Mucosa of rectum (tissue), 2 donors: ENCODE results near the gene TCF20.

Experiments
- H3K27ac ChIP-seq, 2 donors: one replicate each; pipeline ENCODE4 v1.7.0; 2013; ENCODE audit warnings: inconsistent platforms in 2 of 2, low read depth in 2 of 2, low read length in 2 of 2
- H3K27me3 ChIP-seq, 2 donors: one replicate each; pipeline ENCODE4 v1.7.0; 2013; ENCODE audit warnings: low read length in 2 of 2; ENCODE audit not compliant: control insufficient read depth in 2 of 2, insufficient read depth in 2 of 2
- H3K36me3 ChIP-seq, 2 donors: one replicate each; pipeline ENCODE4 v1.7.0; 2013; ENCODE audit warnings: low read length in 2 of 2; ENCODE audit not compliant: control insufficient read depth in 2 of 2, insufficient read depth in 2 of 2
- H3K4me1 ChIP-seq, 2 donors: one replicate each; pipeline ENCODE4 v1.7.0; 2013; ENCODE audit warnings: low read length in 2 of 2, mild to moderate bottlenecking in 1 of 2; ENCODE audit not compliant: control insufficient read depth in 2 of 2, insufficient read depth in 2 of 2
- H3K4me3 ChIP-seq, 2 donors: one replicate each; pipeline ENCODE4 v1.7.0; 2013; ENCODE audit warnings: low read length in 2 of 2
- H3K9ac ChIP-seq, 2 donors: one replicate each; pipeline ENCODE4 v1.7.0; 2013; ENCODE audit warnings: low read length in 2 of 2, low read depth in 1 of 2, mild to moderate bottlenecking in 1 of 2
- H3K9me3 ChIP-seq, 2 donors: one replicate each; pipeline ENCODE4 v1.7.0; 2013; ENCODE audit warnings: low read length in 2 of 2; ENCODE audit not compliant: control insufficient read depth in 2 of 2
- donor health status: healthy.
- donor health status: Normal muscosa, but diverticular disease.

Gene TCF20

GRCh38 chr22:42310291-42311015 lies 40.0 kb upstream of the TCF20 start:
- Histone ChIP-seq H3K36me3 (no peaks in the 10 kb centered on the region), H3K4me1 (peaks cover 22 to 25% of the 10 kb centered on the region in 2 donors), H3K27ac (no peak overlapping the region), H3K9ac (no peak overlapping the region), H3K4me3 (no peak overlapping the region), H3K27me3 (peaks cover 0 to 2% of the 10 kb centered on the region in 2 donors), H3K9me3 (no peaks in the 10 kb centered on the region)

GRCh38 chr22:42309865-42310264 lies 39.4 kb upstream of the TCF20 start:
- no peak overlapping the region for H3K9ac ChIP-seq
- H3K4me3 ChIP-seq: no peak overlapping the region
- H3K36me3 ChIP-seq: no peaks in the 10 kb centered on the region
- H3K27me3 ChIP-seq: peaks cover 0 to 2% of the 10 kb centered on the region in 2 donors
- H3K27ac ChIP-seq: no peak overlapping the region
- H3K4me1 ChIP-seq: peaks cover 17 to 19% of the 10 kb centered on the region in 2 donors
- no peaks in the 10 kb centered on the region for H3K9me3 ChIP-seq

- peaks cover 0 to 2% of the 10 kb centered on the region in 2 donors for H3K27me3 ChIP-seq
- H3K4me3 ChIP-seq: no peak overlapping the region
- H3K4me1 ChIP-seq: peaks cover 10 to 11% of the 10 kb centered on the region in 2 donors
- H3K27ac ChIP-seq: no peak overlapping the region
- H3K36me3 ChIP-seq: no peaks in the 10 kb centered on the region
- no peaks in the 10 kb centered on the region for H3K9me3 ChIP-seq
- no peak overlapping the region for H3K9ac ChIP-seq
These were observed 38.5 kb upstream of the TCF20 start for GRCh38 chr22:42308892-42309468.

GRCh38 chr22:42307806-42308563 lies 37.5 kb upstream of the TCF20 start:
- H3K9ac ChIP-seq: no peak overlapping the region
- no peaks in the 10 kb centered on the region for H3K36me3 ChIP-seq
- H3K4me1 ChIP-seq: peaks cover 11 to 12% of the 10 kb centered on the region in 2 donors
- peaks cover 0 to 2% of the 10 kb centered on the region in 2 donors for H3K27me3 ChIP-seq
- H3K27ac ChIP-seq: no peak overlapping the region
- H3K4me3 ChIP-seq: no peak overlapping the region
- no peaks in the 10 kb centered on the region for H3K9me3 ChIP-seq

GRCh38 chr22:42306010-42306409 lies 35.6 kb upstream of the TCF20 start:
- Histone ChIP-seq H3K9ac (no peak overlapping the region), H3K36me3 (no peaks in the 10 kb centered on the region), H3K27ac (no peak overlapping the region), H3K9me3 (no peaks in the 10 kb centered on the region), H3K4me1 (peaks cover 13 to 21% of the 10 kb centered on the region in 2 donors), H3K27me3 (no peaks in the 10 kb centered on the region), H3K4me3 (no peak overlapping the region)

- Histone ChIP-seq H3K27me3 (no peaks in the 10 kb centered on the region), H3K36me3 (no peaks in the 10 kb centered on the region), H3K27ac (no peak overlapping the region), H3K9me3 (no peaks in the 10 kb centered on the region), H3K4me1 (peaks cover 25 to 33% of the 10 kb centered on the region in 2 donors), H3K4me3 (no peak overlapping the region), H3K9ac (no peak overlapping the region)
These were observed 33.9 kb upstream of the TCF20 start for GRCh38 chr22:42304324-42304790.

- Histone ChIP-seq H3K4me1 (peaks cover 25 to 33% of the 10 kb centered on the region in 2 donors), H3K4me3 (no peak overlapping the region), H3K36me3 (no peaks in the 10 kb centered on the region), H3K9ac (peak overlapping the region in 1 of 2 donors; percentile 16), H3K27ac (no peak overlapping the region), H3K9me3 (no peaks in the 10 kb centered on the region), H3K27me3 (no peaks in the 10 kb centered on the region)
These were observed 33.2 kb upstream of the TCF20 start for GRCh38 chr22:42303396-42304323.

- H3K27me3 ChIP-seq: no peaks in the 10 kb centered on the region
- H3K9ac ChIP-seq: peak overlapping the region in 1 of 2 donors; percentile 43
- H3K27ac ChIP-seq: peak overlapping the region; percentile 61 to 73
- H3K4me3 ChIP-seq: no peak overlapping the region
- H3K36me3 ChIP-seq: no peaks in the 10 kb centered on the region
- H3K4me1 ChIP-seq: peaks cover 25 to 33% of the 10 kb centered on the region in 2 donors
- no peaks in the 10 kb centered on the region for H3K9me3 ChIP-seq
These were observed 31.3 kb upstream of the TCF20 start for GRCh38 chr22:42301742-42302102.

GRCh38 chr22:42301077-42301741 lies 30.8 kb upstream of the TCF20 start:
- Histone ChIP-seq H3K9ac (peak overlapping the region; percentile 14 to 43), H3K4me1 (peaks cover 29 to 38% of the 10 kb centered on the region in 2 donors), H3K36me3 (no peaks in the 10 kb centered on the region), H3K27ac (peak overlapping the region; percentile 61 to 73), H3K9me3 (no peaks in the 10 kb centered on the region), H3K27me3 (no peaks in the 10 kb centered on the region), H3K4me3 (peak overlapping the region in 1 of 2 donors; percentile 44)
